ENCODE results near the gene BRME1.
A peak's percentile ranks its signal among the peaks of the same experiment; 100 is the strongest.

Gene BRME1

GRCh38 chr19:13866463-13867046, 39.4 kb downstream of the BRME1 start:
- DNase-seq (ENCODE audit: low read depth), result no peak
- peak overlapping the region; percentile 57 for H3K4me3 ChIP-seq (ENCODE audit: low read depth, low read length)
- TF ChIP-seq CTCF (conservative IDR thresholded peaks at IDR 0.05; ENCODE audit: low read depth, low read length), result no peak

- no peak for TF ChIP-seq CTCF (conservative IDR thresholded peaks at IDR 0.05; ENCODE audit: low read depth, low read length)
- no peak for DNase-seq (ENCODE audit: low read depth)
- peak overlapping the region; percentile 57 for H3K4me3 ChIP-seq (ENCODE audit: low read depth, low read length)
Measured at GRCh38 chr19:13865571-13866462, 40.1 kb downstream of the BRME1 start.

- DNase-seq (ENCODE audit: low read depth), result no peak
- TF ChIP-seq CTCF (conservative IDR thresholded peaks at IDR 0.05; ENCODE audit: low read depth, low read length), result no peak
- peak overlapping the region; percentile 57 for H3K4me3 ChIP-seq (ENCODE audit: low read depth, low read length)
Measured at GRCh38 chr19:13864667-13865570, 41.0 kb downstream of the BRME1 start.

GRCh38 chr19:13864046-13864666, 41.8 kb downstream of the BRME1 start:
- TF ChIP-seq CTCF (conservative IDR thresholded peaks at IDR 0.05; ENCODE audit: low read depth, low read length), result no peak
- no peak for DNase-seq (ENCODE audit: low read depth)
- no peak overlapping the region for H3K4me3 ChIP-seq (ENCODE audit: low read depth, low read length)

- peak; percentile 90 for TF ChIP-seq CTCF (conservative IDR thresholded peaks at IDR 0.05; ENCODE audit: low read depth, low read length)
- peak overlapping the region; percentile 56 for H3K4me3 ChIP-seq (ENCODE audit: low read depth, low read length)
Measured at GRCh38 chr19:13861714-13862531, 44.0 kb downstream of the BRME1 start.

GRCh38 chr19:13861392-13861713, 44.6 kb downstream of the BRME1 start:
- DNase-seq (ENCODE audit: low read depth), result no peak
- peak overlapping the region; percentile 56 for H3K4me3 ChIP-seq (ENCODE audit: low read depth, low read length)

More at GRCh38 chr19:13861714-13862531, 44.0 kb downstream of the BRME1 start:
- DNase-seq (ENCODE audit: low read depth), result peak; percentile 92

More at GRCh38 chr19:13861392-13861713, 44.6 kb downstream of the BRME1 start:
- TF ChIP-seq CTCF (conservative IDR thresholded peaks at IDR 0.05; ENCODE audit: low read depth, low read length), result no peak
